ENCODE results near the gene GET4. TPM values are rescaled to one million over a fixed set of nuclear protein-coding genes. Genes with fewer than 3 reads are reported as not detected.
A peak's percentile ranks its signal among the peaks of the same experiment; 100 is the strongest.

The GET4 gene
- total RNA-seq, 1 experiment from 2014 or later = 90.9 TPM

GRCh38 chr7:877312-878232 is 1.2 kb downstream of the GET4 start:
- Histone ChIP-seq H3K36me3 (ENCODE audit: control insufficient read depth, insufficient read depth, low read length) (no peaks in the 10 kb centered on the region; the same call in none of the 2 replicates), H3K4me1 (ENCODE audit: control insufficient read depth, insufficient read depth, low read length) (peaks cover 42% of the 10 kb centered on the region), H3K4me3 (ENCODE audit: low read depth in 2 of 2, low read length in 2 of 2) (peak overlapping the region; percentile 79 to 85), H3K27me3 (ENCODE audit: control insufficient read depth, insufficient read depth, low read length) (no peaks in the 10 kb centered on the region), H3K9me3 (ENCODE audit: control insufficient read depth, insufficient read depth, low read depth, low read length) (no peaks in the 10 kb centered on the region), H3K27ac (ENCODE audit: low read length) (peak overlapping the region; percentile 83)
- CTCF ChIA-PET = no interaction called here
- TF ChIP-seq TCF7L2 (IDR thresholded peaks at IDR 0.05; ENCODE audit: low read depth, low read length) (no peak), CTCF (IDR thresholded peaks at IDR 0.05) (no peak), REST (IDR thresholded peaks at IDR 0.05; ENCODE audit: insufficient read depth in 1 of 2, low read depth in 2 of 2, low read length in 1 of 2) (no peak)
- in situ Hi-C loops (cut with HindIII; ENCODE audit: low pct_unique_long_range_greater_than_20kb, low sequenced_read_pairs) (no loop called here), intact Hi-C loops (cut with micrococcal nuclease; ENCODE audit: unreplicated experiment) (no loop called here)
- DNase-seq (ENCODE audit: low read depth, low spot score) (no peak), ATAC-seq (no peak; the same call in 1 of the 2 replicates)
- POLR2A ChIA-PET = no interaction called here
- BruUV-seq (replicated peaks) = no TSS peak

- in situ Hi-C loops (cut with HindIII; ENCODE audit: low pct_unique_long_range_greater_than_20kb, low sequenced_read_pairs) = no loop called here
- Histone ChIP-seq H3K4me1 (ENCODE audit: control insufficient read depth, insufficient read depth, low read length) (peaks cover 45% of the 10 kb centered on the region), H3K27me3 (ENCODE audit: control insufficient read depth, insufficient read depth, low read length) (no peaks in the 10 kb centered on the region), H3K36me3 (ENCODE audit: control insufficient read depth, insufficient read depth, low read length) (no peaks in the 10 kb centered on the region; the same call in none of the 2 replicates), H3K27ac (ENCODE audit: low read length) (peak overlapping the region; percentile 42), H3K9me3 (ENCODE audit: control insufficient read depth, insufficient read depth, low read depth, low read length) (no peaks in the 10 kb centered on the region), H3K4me3 (ENCODE audit: low read depth in 2 of 2, low read length in 2 of 2) (peak overlapping the region; percentile 20 to 85; a peak in 3 of 4 replicates)
- TF ChIP-seq POLR2AphosphoS5 (IDR thresholded peaks at IDR 0.05; ENCODE audit: low read depth, low read length) = no peak
- TF ChIP-seq SIN3A (IDR thresholded peaks at IDR 0.05; ENCODE audit: borderline replicate concordance, insufficient read depth, low read depth, low read length) = no peak
- TF ChIP-seq TCF7L2 (IDR thresholded peaks at IDR 0.05; ENCODE audit: low read depth, low read length) = no peak
- no peak for TF ChIP-seq CTCF (IDR thresholded peaks at IDR 0.05)
- no peak for TF ChIP-seq REST (IDR thresholded peaks at IDR 0.05; ENCODE audit: insufficient read depth in 1 of 2, low read depth in 2 of 2, low read length in 1 of 2)
- CTCF ChIA-PET = interaction anchor here (0.5 kb wide), 1 partner anchor 384 kb away, joined by 6 read pairs; no protein-coding TSS in a partner anchor
- ATAC-seq (no peak), DNase-seq (ENCODE audit: low read depth, low spot score) (no peak)
- POLR2A ChIA-PET = no interaction called here
- BruUV-seq (replicated peaks) = no TSS peak
- intact Hi-C loops (cut with micrococcal nuclease; ENCODE audit: unreplicated experiment) = no loop called here
Observed at GRCh38 chr7:879093-879492, 2.7 kb downstream of the GET4 start.

All from Panc1 (cell line).